K562 treated with DMSO at 1 percent for 4 hours (cell line): ENCODE measurements around the gene BDKRB2. TPM values are rescaled to one million over a fixed set of nuclear protein-coding genes. Genes with fewer than 3 reads are reported as not detected.

Source experiments
- total RNA-seq: library from RNA; unstranded; fragments of 300-600 nt; gene quantifications from 2 replicates; pipeline ENCODE4 v1.2.3, GENCODE V29; 2022; ENCODE audit not compliant: insufficient read depth

The BDKRB2 gene
- total RNA-seq, result not detected in 2 replicates

DNA sequence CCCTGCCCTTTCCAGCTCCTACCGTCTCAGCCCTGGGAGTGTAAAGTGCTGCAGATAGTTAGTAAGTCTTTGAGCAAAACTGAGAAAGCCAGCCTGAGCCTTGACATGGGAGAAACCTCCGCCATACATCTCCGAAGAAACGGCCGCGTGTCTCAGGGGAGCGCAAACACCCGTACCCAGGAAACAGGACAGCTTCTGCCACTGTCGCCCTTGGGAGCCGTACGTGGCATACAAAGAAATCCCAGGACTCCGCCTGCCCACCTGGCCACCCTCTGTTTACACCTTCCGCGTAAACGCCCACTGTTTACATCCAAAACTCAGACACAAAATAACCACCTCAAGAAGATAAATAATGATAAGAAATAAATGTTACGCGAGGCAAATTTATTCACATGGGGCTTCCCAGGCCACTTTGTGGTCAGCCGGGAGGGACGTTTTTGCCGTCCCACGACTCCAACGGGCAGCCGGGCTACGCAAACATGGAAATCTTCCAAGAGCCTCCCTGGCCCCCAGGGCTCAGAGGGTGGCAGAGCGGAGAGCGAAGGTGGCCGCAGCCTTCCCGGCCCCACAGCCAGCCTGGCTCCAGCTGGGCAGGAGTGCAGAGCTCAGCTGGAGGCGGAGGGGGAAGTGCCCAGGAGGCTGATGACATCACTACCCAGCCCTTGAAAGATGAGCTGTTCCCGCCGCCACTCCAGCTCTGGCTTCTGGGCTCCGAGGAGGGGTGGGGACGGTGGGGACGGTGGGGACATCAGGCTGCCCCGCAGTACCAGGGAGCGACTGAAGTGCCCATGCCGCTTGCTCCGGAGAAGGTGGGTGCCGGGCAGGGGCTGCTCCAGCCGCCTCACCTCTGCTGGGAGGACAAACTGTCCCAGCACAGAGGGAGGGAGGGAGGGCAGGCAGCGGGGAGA lies at the start of gene BDKRB2:
Gene BDKRB2, plus strand, starts transcription at position 689 of the 908 bp plus-strand sequence. CDS start 32,269 bp downstream, outside the sequence.

DNA sequence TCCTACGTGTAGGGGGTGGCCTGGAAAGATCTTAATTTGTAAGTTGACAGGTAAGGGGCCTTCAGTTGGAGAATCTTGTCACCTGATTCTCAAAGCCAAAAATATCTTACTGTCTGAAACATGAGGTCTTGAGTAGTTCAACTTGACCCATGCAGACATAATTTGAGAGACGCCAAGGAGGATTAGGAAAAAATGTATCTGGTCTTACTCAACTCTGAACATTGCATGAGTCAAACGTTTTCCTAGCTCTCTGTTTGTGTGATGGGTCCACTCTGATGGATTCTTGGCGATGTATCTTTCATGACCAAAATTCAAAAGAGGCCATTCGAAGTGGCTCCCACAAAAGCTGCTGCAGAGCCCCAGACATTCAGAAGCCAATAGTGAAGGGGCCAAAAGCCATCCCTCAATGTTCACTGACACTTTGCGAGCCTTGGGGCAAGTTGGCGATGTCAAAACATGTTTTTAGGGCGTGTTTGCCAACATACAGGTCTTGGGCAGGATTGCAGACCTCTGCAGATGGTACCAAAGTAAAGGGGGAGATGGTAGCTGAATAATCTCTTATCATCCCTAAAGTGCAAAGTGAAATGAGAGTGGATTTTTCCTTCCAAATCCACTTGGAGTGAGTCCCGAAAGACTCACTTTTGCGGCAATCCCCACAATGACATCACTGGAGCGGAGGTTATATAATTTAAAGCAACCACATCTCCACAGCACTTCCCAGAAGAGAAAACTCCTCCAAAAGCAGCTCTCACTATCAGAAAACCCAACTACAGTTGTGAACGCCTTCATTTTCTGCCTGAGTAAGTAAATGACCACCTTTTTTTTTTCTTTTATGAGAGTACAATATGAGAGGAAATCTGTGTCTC lies 51.1 kb downstream of the BDKRB2 start, which contains the start of gene BDKRB1:
Gene BDKRB1, plus strand, starts transcription at position 710 of the 866 bp plus-strand sequence. CDS start 7,473 bp downstream, outside the sequence.

Other genes starting within 250 kb of the BDKRB2 start
- gene C14orf132, start 165.5 kb upstream of the BDKRB2 start, total RNA-seq, result not detected in 2 replicates
- not detected in 2 replicates for gene BDKRB1, start 51.4 kb downstream of the BDKRB2 start, total RNA-seq
- 6.5 and 10.8 TPM in 2 replicates for gene ATG2B, start 158.5 kb downstream of the BDKRB2 start, total RNA-seq
- 60.5 and 64.8 TPM in 2 replicates for gene GSKIP, start 158.7 kb downstream of the BDKRB2 start, total RNA-seq
- gene AK7, start 187.3 kb downstream of the BDKRB2 start, total RNA-seq, result 0.40 and 1.1 TPM in 2 replicates